Hippocampal formation (tissue), 2 donors: ENCODE results near the gene SLC28A2.
"Not testable (repeated sequence)": the region's sequence is repeated elsewhere in the genome, so short reads cannot be mapped to it uniquely, and the experiment has no call there.

Source experiments
- DNase-seq, 2 donors: peaks; one replicate each; lab custom pipeline; 2025; lab: John Stamatoyannopoulos, UW

The SLC28A2 gene

GRCh38 chr15:45263854-45264253, 11.8 kb downstream of the SLC28A2 start:
- no peak for DNase-seq

GRCh38 chr15:45265506-45265905, 13.5 kb downstream of the SLC28A2 start:
- DNase-seq = no peak

DNA sequence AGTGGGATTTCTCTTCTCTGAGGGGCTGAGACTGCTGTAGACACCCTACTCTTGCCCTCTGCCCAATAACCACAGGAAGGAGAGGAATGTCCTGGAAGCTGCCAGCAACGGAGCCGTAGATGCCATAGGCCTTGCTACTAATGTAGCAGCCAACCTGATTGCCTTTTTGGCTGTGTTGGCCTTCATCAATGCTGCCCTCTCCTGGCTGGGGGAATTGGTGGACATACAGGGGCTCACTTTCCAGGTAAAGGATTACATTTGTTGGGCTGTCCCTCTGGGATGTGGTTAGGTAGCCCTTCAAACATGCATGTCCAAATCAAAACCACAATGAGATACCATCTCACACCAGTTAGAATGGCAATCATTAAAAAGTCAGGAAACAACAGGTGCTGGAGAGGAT, 16.1 kb downstream of the SLC28A2 start:
- DNase-seq = no peak

DNA sequence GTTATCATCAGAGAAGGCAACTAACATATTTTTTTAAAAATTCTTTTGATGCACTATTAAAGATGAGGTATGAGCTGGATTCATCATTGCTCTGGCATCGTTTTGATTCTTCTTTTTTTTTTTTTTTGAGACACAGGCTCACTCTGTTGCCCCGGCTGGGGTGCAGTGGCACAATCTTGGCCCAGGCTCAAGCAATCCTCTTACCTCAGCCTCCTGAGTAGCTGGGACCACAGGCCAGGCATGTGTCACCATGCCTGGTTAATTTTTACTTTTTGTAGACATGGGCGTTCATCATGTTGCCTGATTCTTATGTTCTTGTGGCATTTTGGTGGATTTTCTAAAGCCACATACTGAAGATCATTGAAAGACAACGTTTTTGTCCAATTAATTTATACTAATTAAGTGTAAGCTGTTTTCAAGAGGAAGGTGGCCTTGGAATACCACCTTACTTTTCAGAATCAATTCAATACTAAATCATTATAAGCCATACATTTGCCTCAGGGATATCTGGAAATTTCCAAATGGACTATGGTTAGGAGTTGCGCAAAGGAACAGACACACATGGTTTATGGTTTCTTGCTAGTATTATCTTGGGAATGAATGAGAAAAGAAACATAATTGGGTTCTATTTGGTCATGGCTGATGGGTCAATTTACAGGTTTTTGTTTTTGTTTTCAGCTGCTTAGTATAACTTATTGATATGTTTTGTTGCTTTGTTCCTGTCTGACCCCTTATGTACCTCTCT, 22.8 kb downstream of the SLC28A2 start:
- no peak for DNase-seq

GRCh38 chr15:45276831-45277230, 24.8 kb downstream of the SLC28A2 start:
- peak in 1 of 2 donors; percentile 32 for DNase-seq

DNA sequence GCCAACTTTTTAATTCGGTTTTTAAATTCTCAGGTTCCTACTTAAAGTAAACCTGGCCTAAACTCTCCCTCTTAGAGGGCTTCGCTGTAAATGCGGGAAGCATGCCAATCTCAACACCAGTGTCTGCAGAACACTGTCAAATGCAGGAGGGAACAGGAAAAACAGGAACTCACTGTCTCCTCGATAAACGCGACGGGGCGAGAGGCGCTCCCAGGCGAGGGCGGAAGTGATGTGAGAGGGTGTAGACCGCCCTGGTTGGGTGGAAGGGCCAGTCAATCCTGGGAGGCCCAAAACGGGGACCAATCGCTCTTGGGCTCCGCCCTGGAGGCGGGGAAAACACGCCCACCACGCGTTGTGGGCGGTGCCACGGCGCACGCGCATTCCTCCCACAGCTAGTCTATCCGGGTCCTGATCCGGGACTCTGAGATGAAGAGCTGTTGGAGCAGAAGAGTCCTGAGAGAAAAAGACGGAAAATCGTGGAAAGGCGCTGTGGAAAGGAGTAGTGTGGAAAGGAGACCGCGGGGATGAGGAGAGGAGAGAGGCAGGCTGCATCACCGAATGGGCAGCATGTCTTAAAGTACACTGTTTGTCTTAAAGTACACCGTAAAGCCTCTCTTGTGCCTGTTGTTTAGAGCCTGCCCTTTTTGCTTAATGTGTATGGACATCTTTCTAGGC, 27.1 kb downstream of the SLC28A2 start:
- DNase-seq = peak; percentile 98

- no peak for DNase-seq
Measured at GRCh38 chr15:45285413-45285812, 33.4 kb downstream of the SLC28A2 start.

DNA sequence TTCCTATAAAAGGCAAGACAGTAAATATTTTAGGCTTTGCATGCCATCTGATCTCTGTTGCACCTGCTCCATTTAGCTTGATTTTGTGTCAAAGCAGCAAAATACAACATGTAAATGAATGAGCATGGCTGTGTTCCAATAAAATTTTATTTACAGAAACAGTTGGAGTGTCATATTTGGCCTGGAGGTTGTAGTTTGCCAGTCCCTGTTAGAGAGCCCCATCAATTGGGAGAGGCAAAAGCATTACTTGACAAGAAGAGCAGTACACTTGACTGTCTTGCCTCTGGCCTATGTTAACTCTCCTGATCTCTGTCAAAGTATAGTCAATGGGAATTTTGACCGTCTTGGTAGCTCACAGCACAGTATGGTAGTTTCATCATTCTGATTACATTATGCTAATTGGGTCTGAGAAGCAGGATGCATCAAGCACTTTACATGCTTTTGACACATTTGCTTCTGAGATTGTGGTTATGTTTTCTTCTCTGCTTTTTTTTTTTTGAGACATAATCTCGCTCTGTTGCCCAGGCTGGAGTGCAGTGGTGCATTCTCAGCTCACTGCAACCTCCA, 35.4 kb downstream of the SLC28A2 start:
- DNase-seq = no peak

DNA sequence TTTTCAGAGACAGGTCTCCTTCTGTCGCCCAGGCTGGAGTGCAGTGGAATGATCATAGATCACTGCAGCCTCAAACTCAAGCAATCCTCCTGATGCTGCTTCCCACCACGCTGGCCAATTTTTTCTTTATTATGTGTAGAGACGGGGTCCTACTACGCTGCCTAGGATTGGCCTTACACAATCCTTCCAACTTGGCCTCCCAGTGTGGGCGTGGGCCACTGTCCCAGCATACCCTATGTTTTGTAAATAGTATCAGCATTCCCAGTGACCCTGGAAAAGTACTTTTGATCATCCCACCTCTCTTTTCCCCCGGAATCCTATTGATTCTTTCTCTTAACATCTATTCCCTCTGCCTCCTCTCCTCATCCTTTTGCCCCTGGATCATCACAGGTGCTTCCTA, 36.9 kb downstream of the SLC28A2 start:
- DNase-seq = no peak

GRCh38 chr15:45291822-45292582, 40.0 kb downstream of the SLC28A2 start:
- DNase-seq = no peak

- DNase-seq = not testable (repeated sequence)
Measured at GRCh38 chr15:45293326-45293725, 41.3 kb downstream of the SLC28A2 start.

GRCh38 chr15:45298964-45299378, 46.9 kb downstream of the SLC28A2 start:
- DNase-seq = not testable (repeated sequence)

DNA sequence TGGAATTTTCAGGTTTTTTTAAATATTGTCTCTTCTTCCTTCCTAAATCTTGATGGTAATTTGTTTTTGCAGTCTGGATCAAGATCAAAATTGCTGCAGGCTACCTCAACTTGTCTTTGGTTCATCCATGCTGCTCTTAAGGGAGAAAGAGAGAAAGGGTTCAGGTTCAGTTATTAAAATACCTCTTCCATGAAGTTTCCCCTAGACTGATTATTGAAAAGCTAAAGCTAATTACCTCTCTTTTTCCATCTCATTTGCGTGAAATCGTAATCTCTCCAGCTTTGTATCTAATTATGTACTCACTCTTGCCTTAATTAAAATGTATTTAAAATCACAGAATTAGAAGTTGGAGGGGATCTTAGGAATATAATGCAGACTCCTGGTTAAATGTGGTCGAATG, 52.7 kb downstream of the SLC28A2 start:
- no peak for DNase-seq

DNA sequence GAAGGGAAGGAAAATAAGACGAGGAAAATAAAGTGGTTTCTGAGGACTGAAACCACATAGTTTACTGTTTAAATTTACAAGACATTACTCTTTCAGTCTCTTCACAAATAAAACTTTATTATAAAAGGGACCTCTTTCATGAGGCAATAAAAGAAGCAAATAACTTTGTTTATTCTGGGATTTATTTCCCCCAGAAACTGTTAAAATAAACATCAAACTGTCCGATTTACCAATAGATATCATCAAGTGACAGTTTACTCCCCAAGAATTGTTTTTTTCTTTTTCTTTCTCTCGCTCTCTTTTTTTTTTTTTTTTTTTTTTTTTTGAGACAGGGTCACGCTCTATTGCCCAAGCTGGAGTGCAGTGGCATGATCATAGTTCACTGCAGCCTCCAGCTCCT, 54.1 kb downstream of the SLC28A2 start:
- DNase-seq = no peak

DNA sequence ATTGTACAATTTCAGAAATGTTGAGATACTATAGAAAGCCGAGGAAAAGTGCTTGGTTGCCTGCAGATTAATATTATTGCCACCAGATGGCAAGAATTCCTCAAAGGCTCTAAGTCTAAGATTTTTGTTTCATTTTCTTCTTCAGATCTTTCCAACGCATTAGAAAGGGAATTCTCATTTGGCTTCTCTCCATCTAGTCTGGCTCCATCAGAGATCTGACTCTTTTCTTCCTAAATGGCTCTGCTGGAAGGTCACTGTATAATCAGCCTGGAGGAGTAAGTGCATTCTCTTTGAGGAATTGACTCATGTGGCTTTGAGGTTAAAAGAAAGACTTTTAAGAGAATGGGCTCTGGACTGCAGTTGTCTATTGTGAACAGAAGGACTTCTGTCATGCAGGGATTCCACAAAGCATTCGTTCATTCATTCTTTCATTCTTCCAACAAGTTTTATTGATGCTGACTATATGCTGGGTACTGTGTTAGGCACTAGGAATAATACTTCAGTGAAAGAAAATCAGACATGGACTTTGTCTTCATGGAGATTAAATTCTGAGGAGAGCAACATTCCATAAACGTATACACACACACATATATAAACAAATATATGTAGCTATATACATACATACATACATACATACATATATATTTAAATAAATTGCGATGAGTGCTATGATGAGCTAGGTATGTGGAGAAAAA, 55.3 kb downstream of the SLC28A2 start:
- peak in 1 of 2 donors; percentile 77 for DNase-seq

DNA sequence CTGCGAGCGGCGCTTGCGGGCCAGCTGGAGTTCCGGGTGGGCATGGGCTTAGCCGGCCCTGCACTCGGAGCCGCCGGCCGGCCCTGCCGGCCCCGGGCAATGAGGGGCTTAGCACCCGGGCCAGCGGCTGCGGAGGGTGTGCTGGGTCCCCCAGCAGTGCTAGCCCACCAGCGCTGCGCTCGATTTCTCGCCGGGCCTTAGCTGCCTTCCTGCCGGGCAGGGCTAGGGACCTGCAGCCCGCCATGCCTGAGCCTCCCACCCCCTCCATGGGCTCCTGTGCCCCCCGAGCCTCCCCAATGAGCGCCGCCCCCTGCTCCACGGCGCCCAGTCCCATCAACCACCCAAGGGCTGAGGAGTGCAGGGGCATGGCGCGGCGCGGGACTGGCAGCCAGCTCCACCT, 62.1 kb downstream of the SLC28A2 start:
- not testable (repeated sequence) for DNase-seq

- DNase-seq = no peak
Measured at GRCh38 chr15:45314960-45315359, 62.9 kb downstream of the SLC28A2 start.

DNA sequence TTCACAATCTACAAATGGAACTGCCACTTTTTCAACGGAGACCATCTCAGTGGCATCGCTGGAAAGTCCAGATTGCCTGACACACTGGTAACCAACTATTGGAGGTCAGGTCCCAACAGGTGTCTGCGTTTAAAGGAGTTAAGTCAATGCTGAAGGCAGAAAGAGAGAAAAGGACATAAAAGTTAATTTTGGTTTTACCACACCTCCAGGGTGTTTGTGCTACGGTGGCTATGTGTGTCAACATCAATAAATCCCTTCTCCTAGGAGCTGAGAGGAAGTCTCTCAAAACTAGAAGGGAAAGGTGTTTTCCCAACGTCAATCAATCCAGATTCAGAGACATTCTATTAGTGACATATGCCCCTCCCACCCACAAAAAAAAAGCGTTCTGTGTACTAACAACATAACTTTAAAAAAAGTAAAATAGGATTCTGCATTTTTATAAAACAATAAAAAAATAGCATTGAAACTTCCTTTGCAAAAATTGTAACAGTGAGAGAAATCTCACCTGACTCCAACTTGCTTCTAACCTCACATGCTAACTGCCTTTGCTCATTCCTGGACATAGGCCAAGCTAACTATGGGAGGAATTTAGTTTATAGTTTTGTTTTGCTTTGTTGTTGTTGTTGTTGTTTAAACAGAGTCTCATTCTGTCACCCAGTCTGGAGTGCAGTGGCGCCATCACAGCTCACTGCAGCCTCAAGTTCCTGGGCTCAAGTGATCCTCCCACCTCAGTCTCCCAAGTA, 67.6 kb downstream of the SLC28A2 start:
- no peak for DNase-seq

DNA sequence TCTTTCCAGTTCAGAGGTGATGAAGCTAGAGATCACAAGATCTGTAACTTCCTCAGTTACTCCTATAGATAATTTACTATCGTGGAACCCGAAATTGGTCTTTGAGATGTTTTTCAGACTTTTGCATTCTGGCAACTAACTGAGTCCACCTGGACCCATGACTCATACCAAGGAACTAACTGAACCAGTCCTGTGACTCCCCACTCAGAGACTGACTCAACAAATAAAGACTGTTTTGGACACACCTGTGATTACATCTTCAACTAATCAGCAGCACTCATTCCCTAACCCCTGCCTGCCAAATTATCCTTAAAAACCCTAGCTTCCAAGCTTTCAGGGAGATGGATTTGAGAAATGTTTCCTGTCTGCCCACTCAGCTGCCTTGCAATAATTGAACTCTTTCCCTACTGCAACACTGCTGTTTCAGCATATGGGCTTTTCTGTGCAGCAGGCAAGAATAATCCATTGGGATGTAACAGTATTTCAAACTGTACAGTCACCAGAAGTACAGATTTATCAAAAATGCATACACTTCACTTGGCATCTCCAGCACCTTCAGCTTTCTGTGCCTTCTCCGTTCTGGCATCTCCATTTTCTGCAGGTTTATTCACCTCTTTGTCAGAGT, 68.7 kb downstream of the SLC28A2 start:
- DNase-seq = no peak

DNA sequence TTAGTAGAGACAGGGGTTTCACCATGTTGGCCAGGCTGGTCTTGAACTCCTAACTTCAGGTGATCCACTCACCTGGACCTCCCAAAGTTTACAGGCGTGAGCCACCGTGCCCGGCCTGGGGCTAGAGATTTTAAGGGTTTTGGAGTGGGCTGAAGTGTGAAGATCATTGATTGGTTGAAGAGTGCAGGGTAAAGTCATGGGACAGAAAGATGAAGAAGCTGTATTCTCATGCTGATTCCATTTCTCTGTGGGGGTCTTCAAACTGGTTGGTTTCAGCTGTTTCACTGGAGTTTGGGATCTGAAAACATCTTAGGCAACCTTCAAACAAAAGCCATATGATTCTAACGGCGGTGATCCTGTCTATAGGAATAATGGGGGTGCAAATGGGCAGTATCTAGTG, 74.2 kb downstream of the SLC28A2 start:
- no peak for DNase-seq

- peak; percentile 19 to 66 for DNase-seq
Measured at GRCh38 chr15:45326741-45327140, 74.7 kb downstream of the SLC28A2 start.
